Right atrium auricular region (tissue), 2 donors: ENCODE data around the gene PPP3CA. TPM values are rescaled to one million over a fixed set of nuclear protein-coding genes. Genes with fewer than 3 reads are reported as not detected.

ENCODE experiments used
- DNase-seq: peaks from one replicate; pipeline ENCODE4 v3.0.0-alpha.2; 2019; ENCODE audit warnings: low spot score
- H3K27ac ChIP-seq, 2 donors: fragments of 200-600 bp; sonication (generic); 1 replicate in 1 of 2; 2 replicates in 1 of 2; pipeline ENCODE4 v1.5.1; 2016 to 2019
- H3K27me3 ChIP-seq, 2 donors: fragments of 200-600 bp; sonication (generic); one replicate each; pipeline versions ENCODE4 v1.5.1 to v1.6.0; 2017 to 2019
- H3K36me3 ChIP-seq: fragments of 200-600 bp; sonication (generic); one replicate; pipeline ENCODE4 v1.5.1; 2016
- H3K4me1 ChIP-seq, 2 donors: fragments of 200-600 bp; sonication (generic); one replicate each; pipeline versions ENCODE4 v1.5.1 to v1.6.0; 2017 to 2019
- H3K4me3 ChIP-seq, 2 donors: fragments of 200-600 bp; sonication (generic); 1 replicate in 1 of 2; 2 replicates in 1 of 2; pipeline ENCODE4 v1.5.1; 2017 to 2019; ENCODE audit warnings: mild to moderate bottlenecking in 1 of 2, moderate library complexity in 1 of 2
- H3K9me3 ChIP-seq, 2 donors: fragments of 200-600 bp; sonication (generic); one replicate each; pipeline ENCODE4 v1.5.1; 2019
- CTCF ChIP-seq, 2 donors: fragments of 200-600 bp; sonication (generic); IDR thresholded peaks; one replicate each; pipeline ENCODE4 v1.5.1; 2019; ENCODE audit warnings: antibody characterized with exemption in 2 of 2
- total RNA-seq, 2 donors: library from RNA; depleted of rRNA; stranded (reverse); fragments of >200 nt; gene quantifications; one replicate each; pipeline ENCODE4 v1.1.0, GENCODE V29; 2016

The PPP3CA gene
- total RNA-seq, 2 donors from 2014 or later: 11.2 to 15.7 TPM

DNA sequence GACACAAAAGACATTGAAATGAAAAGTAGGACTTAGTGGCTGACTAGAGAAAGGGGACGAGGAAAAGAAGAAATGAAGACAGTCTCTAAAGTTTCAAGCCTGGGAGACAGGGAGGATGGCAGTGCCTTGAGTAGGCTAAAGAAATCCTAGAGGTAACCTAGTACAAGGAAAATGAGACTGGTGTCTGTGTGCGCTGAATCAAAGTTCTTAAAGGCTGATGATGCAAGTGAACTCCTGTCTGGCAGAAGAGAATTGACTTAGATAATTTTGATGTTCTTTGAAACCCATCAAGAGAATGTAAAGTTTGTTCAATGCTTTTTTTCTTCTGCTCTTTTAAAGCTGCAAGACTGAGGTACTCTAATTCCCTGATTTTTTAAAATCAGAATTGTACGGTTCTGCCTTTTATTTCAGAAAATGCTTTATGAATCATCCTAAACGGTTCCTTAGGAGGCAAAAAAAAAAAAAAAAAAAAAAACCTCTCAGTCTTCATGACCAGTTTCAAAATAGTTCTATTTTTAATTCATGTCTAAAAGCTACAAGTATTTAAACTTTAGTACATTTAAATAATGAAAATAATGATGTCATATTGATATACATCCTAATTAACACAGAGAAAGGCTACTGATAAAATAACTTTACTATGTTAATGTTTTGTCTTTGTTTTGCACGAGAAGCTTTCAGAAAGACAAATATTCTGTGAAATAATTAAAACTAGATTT is 189.8 kb downstream of the PPP3CA start:
- H3K4me3 ChIP-seq: no peak overlapping the region
- no peak for TF ChIP-seq CTCF (IDR thresholded peaks at IDR 0.05)
- DNase-seq: no peak
- no peaks in the 10 kb centered on the region for H3K27me3 ChIP-seq
- H3K27ac ChIP-seq: no peak overlapping the region
- H3K36me3 ChIP-seq: no peaks in the 10 kb centered on the region
- H3K9me3 ChIP-seq: no peaks in the 10 kb centered on the region
- peaks cover 0 to 5% of the 10 kb centered on the region in 2 donors for H3K4me1 ChIP-seq

DNA sequence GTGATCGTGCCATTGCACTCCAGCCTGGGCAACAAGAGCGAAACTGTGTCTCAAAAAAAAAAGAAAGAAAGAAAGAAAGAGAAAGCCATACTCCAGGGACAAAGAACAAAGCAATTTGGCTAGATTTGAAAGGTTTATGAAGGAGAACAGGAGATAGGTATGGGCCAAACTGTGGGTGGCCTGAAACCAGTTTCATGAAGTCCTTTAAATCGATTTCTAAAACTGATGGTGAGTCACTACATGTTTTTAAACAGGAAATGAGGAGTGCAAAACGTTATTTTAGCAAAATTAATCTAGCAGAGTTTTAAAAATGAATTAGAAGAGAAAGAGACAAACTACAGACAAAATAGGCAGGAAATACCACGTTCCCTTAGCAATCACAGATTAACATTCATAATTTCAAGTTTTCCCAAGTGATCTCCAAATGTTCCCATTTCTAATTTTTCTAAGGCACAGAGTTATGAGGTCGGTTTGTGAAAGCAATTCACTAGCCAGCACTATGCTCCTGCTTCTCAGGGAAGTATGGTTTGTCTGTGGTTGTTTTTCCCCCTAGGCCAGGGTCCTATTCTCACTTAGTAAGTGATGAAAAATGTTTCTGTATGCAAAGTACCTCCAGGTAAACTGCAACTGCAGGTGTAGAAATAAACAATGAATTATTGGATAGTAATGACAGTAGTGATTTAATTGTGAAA is 190.6 kb downstream of the PPP3CA start:
- peaks cover 0 to 5% of the 10 kb centered on the region in 2 donors for H3K4me1 ChIP-seq
- TF ChIP-seq CTCF (IDR thresholded peaks at IDR 0.05): no peak
- no peak overlapping the region for H3K27ac ChIP-seq
- H3K9me3 ChIP-seq: no peaks in the 10 kb centered on the region
- H3K36me3 ChIP-seq: no peaks in the 10 kb centered on the region
- no peak overlapping the region for H3K4me3 ChIP-seq
- DNase-seq: no peak
- H3K27me3 ChIP-seq: no peaks in the 10 kb centered on the region

- no peak for TF ChIP-seq CTCF (IDR thresholded peaks at IDR 0.05)
- no peak for DNase-seq
- no peaks in the 10 kb centered on the region for H3K27me3 ChIP-seq
- H3K27ac ChIP-seq: no peak overlapping the region
- H3K36me3 ChIP-seq: no peaks in the 10 kb centered on the region
- peaks cover 0 to 5% of the 10 kb centered on the region in 2 donors for H3K4me1 ChIP-seq
- no peaks in the 10 kb centered on the region for H3K9me3 ChIP-seq
- no peak overlapping the region for H3K4me3 ChIP-seq
Observed at GRCh38 chr4:101155945-101156344, 191.4 kb downstream of the PPP3CA start.

DNA sequence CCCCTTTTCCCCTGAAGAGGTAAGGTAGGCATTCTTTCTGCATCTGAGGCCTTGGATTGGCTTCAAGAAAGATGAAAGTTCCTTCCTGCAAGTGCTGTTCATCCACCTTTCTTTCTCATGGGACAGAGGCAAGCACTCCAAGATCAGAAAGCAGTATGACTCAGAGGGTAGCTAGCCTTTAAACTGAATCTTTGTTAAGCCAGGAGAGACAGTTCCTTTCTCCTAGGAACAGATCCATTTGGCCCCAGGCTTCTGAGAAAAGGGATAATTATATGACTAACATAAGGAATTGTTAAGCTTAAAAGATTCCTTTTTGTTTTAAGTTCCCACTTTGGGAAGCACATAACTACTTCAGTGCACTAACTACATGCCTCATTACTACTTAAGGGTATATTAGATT is 192.0 kb downstream of the PPP3CA start:
- no peak for DNase-seq
- Histone ChIP-seq H3K4me3 (no peak overlapping the region), H3K27ac (no peak overlapping the region), H3K36me3 (no peaks in the 10 kb centered on the region), H3K27me3 (no peaks in the 10 kb centered on the region), H3K4me1 (peaks cover 0 to 5% of the 10 kb centered on the region in 2 donors), H3K9me3 (no peaks in the 10 kb centered on the region)
- TF ChIP-seq CTCF (IDR thresholded peaks at IDR 0.05): no peak

GRCh38 chr4:101153653-101154052 is 193.7 kb downstream of the PPP3CA start:
- peaks cover 0 to 5% of the 10 kb centered on the region in 2 donors for H3K4me1 ChIP-seq
- H3K27me3 ChIP-seq: no peaks in the 10 kb centered on the region
- no peak overlapping the region for H3K4me3 ChIP-seq
- no peak for TF ChIP-seq CTCF (IDR thresholded peaks at IDR 0.05)
- DNase-seq: no peak
- H3K9me3 ChIP-seq: no peaks in the 10 kb centered on the region
- H3K27ac ChIP-seq: no peak overlapping the region
- no peaks in the 10 kb centered on the region for H3K36me3 ChIP-seq
